Suprapubic skin (tissue), 4 donors: ENCODE results near the gene ABI3BP. TPM values are rescaled to one million over a fixed set of nuclear protein-coding genes. Genes with fewer than 3 reads are reported as not detected.

Experiments used
- DNase-seq, 2 donors: peaks; one replicate each; pipeline ENCODE4 v3.0.0-alpha.2; 2019; ENCODE audit warnings: low spot score in 2 of 2
- H3K27ac ChIP-seq: fragments of 200-600 bp; sonication (generic); one replicate; pipeline ENCODE4 v1.5.1; 2019
- H3K27me3 ChIP-seq: fragments of 200-600 bp; sonication (generic); one replicate; pipeline ENCODE4 v1.5.1; 2019
- H3K36me3 ChIP-seq: fragments of 200-600 bp; sonication (generic); one replicate; pipeline ENCODE4 v1.5.1; 2019
- H3K4me1 ChIP-seq: fragments of 200-600 bp; sonication (generic); one replicate; pipeline ENCODE4 v1.5.1; 2019
- H3K4me3 ChIP-seq: fragments of 200-600 bp; sonication (generic); one replicate; pipeline ENCODE4 v1.5.1; 2019; ENCODE audit warnings: mild to moderate bottlenecking
- H3K9me3 ChIP-seq: fragments of 200-600 bp; sonication (generic); one replicate; pipeline ENCODE4 v1.5.1; 2019
- EP300 ChIP-seq: sonication (generic); formaldehyde crosslinking; IDR thresholded peaks from one replicate; pipeline ENCODE4 v1.6.1; 2017; ENCODE audit warnings: antibody characterized with exemption
- POLR2A ChIP-seq, 2 donors: fragments of 450-650 bp; IDR thresholded peaks; one replicate each; pipeline ENCODE4 v1.6.1; 2017; ENCODE audit warnings: antibody characterized with exemption in 2 of 2, mild to moderate bottlenecking in 2 of 2, moderate library complexity in 2 of 2
- POLR2AphosphoS5 ChIP-seq, 3 donors: sonication (generic); formaldehyde crosslinking; IDR thresholded peaks; one replicate each; pipeline ENCODE4 v1.6.1; 2017; ENCODE audit warnings: antibody characterized with exemption in 3 of 3
- WGBS: methylation state at CpG from one replicate; pipeline ENCODE4 v1.1.5; 2018; 5-methylcytosine and 5-hydroxymethylcytosine counted together
- total RNA-seq, 4 donors: library from RNA; depleted of rRNA; stranded (reverse); fragments of >200 nt; gene quantifications; one replicate each; pipeline ENCODE4 v1.1.0, GENCODE V29; 2016
- TF ChIP-seq, protein P1 (sequence below), 2 donors: fragments of 200-600 bp in 1 of 2; fragments of 450-650 bp in 1 of 2; sonication (generic) in 1 of 2; IDR thresholded peaks; one replicate each; pipeline ENCODE4 v1.5.1; 2016 to 2019; ENCODE audit warnings: antibody characterized with exemption in 2 of 2, mild to moderate bottlenecking in 1 of 2, moderate library complexity in 1 of 2

ABI3BP gene
- total RNA-seq, 4 donors from 2014 or later = 20.6 to 54.4 (median 38.4) TPM

DNA sequence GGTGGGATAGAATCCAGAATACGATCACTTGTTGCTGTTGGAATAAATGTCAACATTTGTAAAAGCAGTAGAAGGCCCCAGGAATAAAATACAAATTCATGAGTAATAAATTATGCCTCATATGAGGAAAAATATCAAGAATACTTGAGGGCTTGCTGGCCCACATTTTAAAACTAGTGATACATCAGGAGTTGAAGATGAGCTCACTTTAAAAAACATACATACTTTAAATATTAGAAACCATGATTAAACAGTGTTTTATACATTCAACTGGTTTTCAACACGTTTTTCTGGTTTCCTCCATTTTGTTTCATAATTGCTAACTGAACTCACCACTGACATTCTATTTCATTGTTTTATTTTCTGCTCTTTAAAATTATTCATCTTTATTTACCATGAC lies 142.5 kb downstream of the ABI3BP start:
- Histone ChIP-seq H3K9me3 (no peaks in the 10 kb centered on the region), H3K27ac (no peak overlapping the region), H3K36me3 (peaks cover 2% of the 10 kb centered on the region), H3K4me1 (no peaks in the 10 kb centered on the region), H3K4me3 (no peak overlapping the region), H3K27me3 (no peaks in the 10 kb centered on the region)
- WGBS = 70% methylated on average over 2 of the region's 2 CpGs
- no peak for DNase-seq
- TF ChIP-seq POLR2A (IDR thresholded peaks at IDR 0.05) = no peak
- TF ChIP-seq, protein P1, sequence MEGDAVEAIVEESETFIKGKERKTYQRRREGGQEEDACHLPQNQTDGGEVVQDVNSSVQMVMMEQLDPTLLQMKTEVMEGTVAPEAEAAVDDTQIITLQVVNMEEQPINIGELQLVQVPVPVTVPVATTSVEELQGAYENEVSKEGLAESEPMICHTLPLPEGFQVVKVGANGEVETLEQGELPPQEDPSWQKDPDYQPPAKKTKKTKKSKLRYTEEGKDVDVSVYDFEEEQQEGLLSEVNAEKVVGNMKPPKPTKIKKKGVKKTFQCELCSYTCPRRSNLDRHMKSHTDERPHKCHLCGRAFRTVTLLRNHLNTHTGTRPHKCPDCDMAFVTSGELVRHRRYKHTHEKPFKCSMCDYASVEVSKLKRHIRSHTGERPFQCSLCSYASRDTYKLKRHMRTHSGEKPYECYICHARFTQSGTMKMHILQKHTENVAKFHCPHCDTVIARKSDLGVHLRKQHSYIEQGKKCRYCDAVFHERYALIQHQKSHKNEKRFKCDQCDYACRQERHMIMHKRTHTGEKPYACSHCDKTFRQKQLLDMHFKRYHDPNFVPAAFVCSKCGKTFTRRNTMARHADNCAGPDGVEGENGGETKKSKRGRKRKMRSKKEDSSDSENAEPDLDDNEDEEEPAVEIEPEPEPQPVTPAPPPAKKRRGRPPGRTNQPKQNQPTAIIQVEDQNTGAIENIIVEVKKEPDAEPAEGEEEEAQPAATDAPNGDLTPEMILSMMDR (IDR thresholded peaks at IDR 0.05) = no peak
- no peak for TF ChIP-seq POLR2AphosphoS5 (IDR thresholded peaks at IDR 0.05)
- no peak for TF ChIP-seq EP300

DNA sequence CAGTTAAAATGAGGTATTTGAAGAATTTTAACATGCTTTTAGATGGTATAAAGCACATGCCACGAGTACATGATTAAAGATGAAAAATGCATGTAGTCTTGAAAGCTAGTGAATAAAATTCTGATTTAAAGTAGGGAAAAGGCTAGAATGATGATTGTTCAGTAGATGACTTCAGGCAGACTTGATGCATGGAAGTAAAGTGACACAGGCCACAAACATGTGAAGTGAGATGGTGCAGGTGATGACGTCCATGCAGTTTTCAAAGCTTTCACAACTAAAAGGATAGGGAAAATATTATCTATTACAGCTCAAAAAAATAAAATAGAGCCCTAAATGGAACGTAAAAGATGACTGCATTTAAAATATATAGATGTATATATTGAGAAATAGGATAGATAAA lies 143.1 kb downstream of the ABI3BP start:
- H3K4me1 ChIP-seq = no peaks in the 10 kb centered on the region
- H3K27me3 ChIP-seq = no peaks in the 10 kb centered on the region
- DNase-seq = no peak
- 88% methylated on average over 3 of the region's 3 CpGs for WGBS
- H3K36me3 ChIP-seq = peaks cover 2% of the 10 kb centered on the region
- no peak overlapping the region for H3K4me3 ChIP-seq
- no peak for TF ChIP-seq POLR2AphosphoS5 (IDR thresholded peaks at IDR 0.05)
- no peak for TF ChIP-seq EP300
- TF ChIP-seq, protein P1 (IDR thresholded peaks at IDR 0.05) = no peak
- no peak for TF ChIP-seq POLR2A (IDR thresholded peaks at IDR 0.05)
- H3K9me3 ChIP-seq = no peaks in the 10 kb centered on the region
- H3K27ac ChIP-seq = no peak overlapping the region

DNA sequence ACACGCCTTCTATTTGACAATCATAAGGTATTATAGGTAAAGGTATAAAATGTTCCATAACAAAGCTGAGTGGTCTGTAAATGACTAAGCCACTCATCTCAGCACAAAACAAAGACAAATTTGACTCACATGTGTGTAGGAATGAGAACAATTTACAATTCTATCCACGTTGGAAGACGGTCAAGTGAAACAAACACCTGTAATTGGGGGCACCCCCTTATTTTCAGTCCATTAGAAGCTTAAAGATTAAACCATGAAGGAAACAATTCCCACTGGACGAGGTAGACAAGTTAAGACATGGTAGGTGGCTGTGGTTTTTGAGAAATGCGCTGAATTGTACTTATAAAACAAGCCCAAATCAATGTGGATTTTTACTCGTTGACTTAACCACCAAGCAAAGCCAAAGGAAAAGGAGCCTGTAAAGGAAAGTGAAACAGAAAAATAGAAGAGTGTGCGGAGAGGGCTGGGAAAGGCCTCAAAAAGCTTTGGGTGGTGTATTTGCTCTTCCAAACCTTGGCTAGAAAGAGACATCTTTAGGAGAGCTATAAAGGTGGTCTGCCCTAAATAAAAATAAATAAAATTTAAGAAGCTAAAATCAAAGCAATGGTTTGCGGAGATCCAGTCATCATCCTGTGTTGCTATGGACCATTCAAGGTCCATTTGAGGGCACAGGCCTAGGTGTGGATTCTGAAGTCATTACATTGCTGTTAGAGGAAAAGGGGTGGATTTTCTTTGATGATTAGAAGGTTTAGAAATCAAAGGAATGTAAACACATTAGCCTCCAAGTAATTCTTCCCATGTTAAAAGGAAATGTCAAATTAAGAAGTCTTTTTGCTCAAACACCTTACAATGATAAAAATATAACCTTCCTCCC lies 148.9 kb downstream of the ABI3BP start:
- H3K4me3 ChIP-seq = no peak overlapping the region
- H3K4me1 ChIP-seq = no peaks in the 10 kb centered on the region
- TF ChIP-seq POLR2A (IDR thresholded peaks at IDR 0.05) (no peak), EP300 (no peak), POLR2AphosphoS5 (IDR thresholded peaks at IDR 0.05) (no peak)
- TF ChIP-seq, protein P1 (IDR thresholded peaks at IDR 0.05) = no peak
- no peak overlapping the region for H3K27ac ChIP-seq
- 76% methylated on average over 8 of the region's 8 CpGs for WGBS
- DNase-seq = no peak
- H3K27me3 ChIP-seq = no peaks in the 10 kb centered on the region
- no peaks in the 10 kb centered on the region for H3K9me3 ChIP-seq
- H3K36me3 ChIP-seq = peaks cover 2% of the 10 kb centered on the region

DNA sequence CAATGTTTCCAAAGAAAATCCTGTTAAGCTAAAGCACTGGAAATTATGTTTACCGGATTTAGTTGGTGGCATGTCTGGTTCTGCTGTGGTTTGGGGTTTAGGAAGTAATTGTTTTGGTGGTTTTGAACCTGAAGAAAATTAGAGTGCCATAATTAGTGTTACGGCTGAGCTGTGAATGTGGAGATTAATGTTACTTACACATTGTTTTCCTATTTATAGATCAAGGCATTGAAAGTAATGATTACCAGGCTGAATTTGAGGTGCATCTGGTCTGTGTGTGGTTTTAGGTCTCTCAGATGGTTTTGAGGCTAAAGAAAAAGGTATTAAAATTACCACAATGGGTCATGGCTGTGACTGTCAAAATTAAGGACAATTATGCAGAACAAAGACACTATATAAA lies 155.1 kb downstream of the ABI3BP start:
- no peaks in the 10 kb centered on the region for H3K9me3 ChIP-seq
- H3K4me1 ChIP-seq = no peaks in the 10 kb centered on the region
- H3K27me3 ChIP-seq = no peaks in the 10 kb centered on the region
- no peak for TF ChIP-seq EP300
- no peak for TF ChIP-seq POLR2A (IDR thresholded peaks at IDR 0.05)
- TF ChIP-seq POLR2AphosphoS5 (IDR thresholded peaks at IDR 0.05) = no peak
- TF ChIP-seq, protein P1 (IDR thresholded peaks at IDR 0.05) = no peak
- H3K27ac ChIP-seq = no peak overlapping the region
- no peak for DNase-seq
- 70% methylated on average over 2 of the region's 2 CpGs for WGBS
- H3K4me3 ChIP-seq = no peak overlapping the region
- H3K36me3 ChIP-seq = no peaks in the 10 kb centered on the region

DNA sequence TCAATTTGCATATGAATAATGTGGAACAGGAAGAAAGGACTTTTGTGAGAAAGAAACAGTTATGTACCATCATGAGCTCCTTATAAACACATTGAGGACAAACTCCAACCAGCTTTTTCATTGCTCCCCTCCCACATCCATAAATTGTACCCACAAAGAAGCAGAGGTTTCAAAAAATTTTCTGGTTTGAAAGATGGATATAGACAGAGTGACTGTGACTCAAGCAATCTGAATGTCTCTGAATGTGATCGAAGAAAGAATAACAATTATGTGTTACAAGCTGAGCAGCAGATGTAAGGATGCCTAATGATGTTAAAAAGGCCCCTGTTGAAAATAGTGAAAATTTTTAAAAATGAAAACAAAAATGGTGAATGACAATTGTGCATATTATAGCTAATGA lies 156.6 kb downstream of the ABI3BP start:
- no peaks in the 10 kb centered on the region for H3K4me1 ChIP-seq
- no peaks in the 10 kb centered on the region for H3K36me3 ChIP-seq
- H3K27ac ChIP-seq = no peak overlapping the region
- no peaks in the 10 kb centered on the region for H3K27me3 ChIP-seq
- DNase-seq = no peak
- WGBS = 77% methylated on average over 1 of the region's 1 CpG
- TF ChIP-seq POLR2A (IDR thresholded peaks at IDR 0.05) = no peak
- no peak for TF ChIP-seq EP300
- no peak for TF ChIP-seq POLR2AphosphoS5 (IDR thresholded peaks at IDR 0.05)
- TF ChIP-seq, protein P1 (IDR thresholded peaks at IDR 0.05) = no peak
- H3K9me3 ChIP-seq = no peaks in the 10 kb centered on the region
- H3K4me3 ChIP-seq = no peak overlapping the region
